ENCODE results near the gene IQGAP1. TPM values are rescaled to one million over a fixed set of nuclear protein-coding genes. Genes with fewer than 3 reads are reported as not detected.

Gene IQGAP1
- total RNA-seq, 1 experiment from 2014 or later, result 106 TPM

DNA sequence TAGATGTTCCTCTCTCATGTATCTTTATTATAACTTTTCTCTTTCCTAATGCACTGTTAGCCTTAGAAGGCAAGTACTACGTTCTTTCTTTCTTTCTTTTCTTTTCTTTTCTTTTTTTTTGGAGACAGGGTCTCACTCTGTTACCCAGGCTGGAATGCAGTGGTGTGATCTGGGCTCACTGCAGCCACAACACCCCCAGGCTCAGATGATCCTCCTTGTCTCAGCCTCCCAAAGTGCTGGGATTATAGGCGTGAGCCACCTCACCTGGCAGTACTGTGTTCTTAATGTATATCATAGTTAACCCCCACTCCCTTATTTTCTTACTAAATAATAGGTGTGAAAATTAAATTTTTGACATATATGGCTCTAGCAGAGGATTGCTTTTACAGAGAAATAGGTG lies 23.1 kb downstream of the IQGAP1 start:
- CTCF ChIA-PET, result no interaction called here
- peaks cover 8% of the 10 kb centered on the region for H3K9me3 Mint-ChIP-seq
- POLR2A ChIA-PET, result interaction anchor here (2.2 kb wide), 1 partner anchor 23 kb away, joined by 11 read pairs; the partner anchor contains the start of gene IQGAP1
- peaks cover 67% of the 10 kb centered on the region for H3K4me1 Mint-ChIP-seq
- H3K27me3 Mint-ChIP-seq (ENCODE audit: low read depth), result no peaks in the 10 kb centered on the region
- TF ChIP-seq OVOL2 (CRISPR knock-in tag; IDR thresholded peaks at IDR 0.05; ENCODE audit: borderline replicate concordance) (no peak), FOXK1 (CRISPR knock-in tag; IDR thresholded peaks at IDR 0.05) (no peak), SP1 (CRISPR knock-in tag; conservative IDR thresholded peaks at IDR 0.05) (no peak), TCF7 (CRISPR knock-in tag; IDR thresholded peaks at IDR 0.05; ENCODE audit: low read depth) (no peak), ZNF138 (CRISPR knock-in tag; conservative IDR thresholded peaks at IDR 0.05) (no peak)
- TF ChIP-seq, protein P1, sequence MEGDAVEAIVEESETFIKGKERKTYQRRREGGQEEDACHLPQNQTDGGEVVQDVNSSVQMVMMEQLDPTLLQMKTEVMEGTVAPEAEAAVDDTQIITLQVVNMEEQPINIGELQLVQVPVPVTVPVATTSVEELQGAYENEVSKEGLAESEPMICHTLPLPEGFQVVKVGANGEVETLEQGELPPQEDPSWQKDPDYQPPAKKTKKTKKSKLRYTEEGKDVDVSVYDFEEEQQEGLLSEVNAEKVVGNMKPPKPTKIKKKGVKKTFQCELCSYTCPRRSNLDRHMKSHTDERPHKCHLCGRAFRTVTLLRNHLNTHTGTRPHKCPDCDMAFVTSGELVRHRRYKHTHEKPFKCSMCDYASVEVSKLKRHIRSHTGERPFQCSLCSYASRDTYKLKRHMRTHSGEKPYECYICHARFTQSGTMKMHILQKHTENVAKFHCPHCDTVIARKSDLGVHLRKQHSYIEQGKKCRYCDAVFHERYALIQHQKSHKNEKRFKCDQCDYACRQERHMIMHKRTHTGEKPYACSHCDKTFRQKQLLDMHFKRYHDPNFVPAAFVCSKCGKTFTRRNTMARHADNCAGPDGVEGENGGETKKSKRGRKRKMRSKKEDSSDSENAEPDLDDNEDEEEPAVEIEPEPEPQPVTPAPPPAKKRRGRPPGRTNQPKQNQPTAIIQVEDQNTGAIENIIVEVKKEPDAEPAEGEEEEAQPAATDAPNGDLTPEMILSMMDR (IDR thresholded peaks at IDR 0.05), result no peak
- TF ChIP-seq, protein P2, sequence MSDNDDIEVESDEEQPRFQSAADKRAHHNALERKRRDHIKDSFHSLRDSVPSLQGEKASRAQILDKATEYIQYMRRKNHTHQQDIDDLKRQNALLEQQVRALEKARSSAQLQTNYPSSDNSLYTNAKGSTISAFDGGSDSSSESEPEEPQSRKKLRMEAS (CRISPR knock-in tag; IDR thresholded peaks at IDR 0.05), result no peak
- TF ChIP-seq, protein P3, sequence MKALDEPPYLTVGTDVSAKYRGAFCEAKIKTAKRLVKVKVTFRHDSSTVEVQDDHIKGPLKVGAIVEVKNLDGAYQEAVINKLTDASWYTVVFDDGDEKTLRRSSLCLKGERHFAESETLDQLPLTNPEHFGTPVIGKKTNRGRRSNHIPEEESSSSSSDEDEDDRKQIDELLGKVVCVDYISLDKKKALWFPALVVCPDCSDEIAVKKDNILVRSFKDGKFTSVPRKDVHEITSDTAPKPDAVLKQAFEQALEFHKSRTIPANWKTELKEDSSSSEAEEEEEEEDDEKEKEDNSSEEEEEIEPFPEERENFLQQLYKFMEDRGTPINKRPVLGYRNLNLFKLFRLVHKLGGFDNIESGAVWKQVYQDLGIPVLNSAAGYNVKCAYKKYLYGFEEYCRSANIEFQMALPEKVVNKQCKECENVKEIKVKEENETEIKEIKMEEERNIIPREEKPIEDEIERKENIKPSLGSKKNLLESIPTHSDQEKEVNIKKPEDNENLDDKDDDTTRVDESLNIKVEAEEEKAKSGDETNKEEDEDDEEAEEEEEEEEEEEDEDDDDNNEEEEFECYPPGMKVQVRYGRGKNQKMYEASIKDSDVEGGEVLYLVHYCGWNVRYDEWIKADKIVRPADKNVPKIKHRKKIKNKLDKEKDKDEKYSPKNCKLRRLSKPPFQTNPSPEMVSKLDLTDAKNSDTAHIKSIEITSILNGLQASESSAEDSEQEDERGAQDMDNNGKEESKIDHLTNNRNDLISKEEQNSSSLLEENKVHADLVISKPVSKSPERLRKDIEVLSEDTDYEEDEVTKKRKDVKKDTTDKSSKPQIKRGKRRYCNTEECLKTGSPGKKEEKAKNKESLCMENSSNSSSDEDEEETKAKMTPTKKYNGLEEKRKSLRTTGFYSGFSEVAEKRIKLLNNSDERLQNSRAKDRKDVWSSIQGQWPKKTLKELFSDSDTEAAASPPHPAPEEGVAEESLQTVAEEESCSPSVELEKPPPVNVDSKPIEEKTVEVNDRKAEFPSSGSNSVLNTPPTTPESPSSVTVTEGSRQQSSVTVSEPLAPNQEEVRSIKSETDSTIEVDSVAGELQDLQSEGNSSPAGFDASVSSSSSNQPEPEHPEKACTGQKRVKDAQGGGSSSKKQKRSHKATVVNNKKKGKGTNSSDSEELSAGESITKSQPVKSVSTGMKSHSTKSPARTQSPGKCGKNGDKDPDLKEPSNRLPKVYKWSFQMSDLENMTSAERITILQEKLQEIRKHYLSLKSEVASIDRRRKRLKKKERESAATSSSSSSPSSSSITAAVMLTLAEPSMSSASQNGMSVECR (CRISPR knock-in tag; IDR thresholded peaks at IDR 0.05; ENCODE audit: borderline replicate concordance), result no peak
- TF ChIP-seq, protein P4, sequence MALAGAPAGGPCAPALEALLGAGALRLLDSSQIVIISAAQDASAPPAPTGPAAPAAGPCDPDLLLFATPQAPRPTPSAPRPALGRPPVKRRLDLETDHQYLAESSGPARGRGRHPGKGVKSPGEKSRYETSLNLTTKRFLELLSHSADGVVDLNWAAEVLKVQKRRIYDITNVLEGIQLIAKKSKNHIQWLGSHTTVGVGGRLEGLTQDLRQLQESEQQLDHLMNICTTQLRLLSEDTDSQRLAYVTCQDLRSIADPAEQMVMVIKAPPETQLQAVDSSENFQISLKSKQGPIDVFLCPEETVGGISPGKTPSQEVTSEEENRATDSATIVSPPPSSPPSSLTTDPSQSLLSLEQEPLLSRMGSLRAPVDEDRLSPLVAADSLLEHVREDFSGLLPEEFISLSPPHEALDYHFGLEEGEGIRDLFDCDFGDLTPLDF (CRISPR knock-in tag; IDR thresholded peaks at IDR 0.05), result no peak
- H3K27ac Mint-ChIP-seq, result peak overlapping the region; percentile 100
- no peak for DNase-seq (ENCODE audit: low spot score)
- no peak for ATAC-seq
- no peak overlapping the region; the same call in 1 of the 2 replicates for H3K4me3 Mint-ChIP-seq
- H3K36me3 Mint-ChIP-seq, result peaks cover 16% of the 10 kb centered on the region

DNA sequence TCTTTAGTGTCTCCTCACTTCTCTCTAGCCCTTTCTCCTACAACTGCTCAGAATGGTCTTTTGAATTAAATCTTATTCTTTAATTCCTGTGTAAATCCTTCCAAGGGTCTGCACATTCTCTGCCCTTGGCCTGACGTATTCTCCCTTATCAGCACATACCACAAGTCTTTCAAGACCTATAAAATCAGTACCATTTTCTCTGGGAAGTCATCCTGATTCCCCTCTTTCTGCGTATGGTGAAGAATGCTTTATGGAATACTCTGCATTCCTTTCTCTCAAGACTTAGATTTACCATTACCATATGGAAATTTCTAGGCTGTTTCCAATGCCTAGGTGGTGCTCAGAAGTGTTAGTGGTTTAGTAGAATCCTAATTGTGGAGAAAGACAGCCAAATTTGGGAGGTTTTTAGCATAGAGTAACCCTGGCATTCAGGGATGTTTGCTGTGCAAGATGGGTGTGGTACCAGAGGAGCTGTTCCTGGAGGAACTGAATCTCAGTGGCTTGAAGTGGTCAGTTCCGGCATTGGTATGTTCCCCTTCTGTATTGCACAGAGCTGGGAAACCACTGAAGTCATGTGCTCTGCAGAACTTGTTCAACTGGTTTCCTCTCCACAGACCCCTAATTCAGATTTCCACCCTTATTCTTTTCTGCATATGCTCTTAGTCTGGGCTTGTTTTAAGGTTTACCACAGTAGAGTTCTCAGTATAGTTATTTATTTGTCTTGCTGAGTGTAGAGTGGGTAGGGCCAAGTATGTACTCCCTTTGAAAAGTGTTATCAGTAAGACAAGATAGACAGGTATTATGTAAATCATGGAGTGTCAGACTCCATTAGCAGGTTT lies 24.5 kb downstream of the IQGAP1 start:
- TF ChIP-seq GRHL2 (CRISPR knock-in tag; IDR thresholded peaks at IDR 0.05; ENCODE audit: insufficient replicate concordance, severe bottlenecking), result no peak
- TF ChIP-seq, protein P5, sequence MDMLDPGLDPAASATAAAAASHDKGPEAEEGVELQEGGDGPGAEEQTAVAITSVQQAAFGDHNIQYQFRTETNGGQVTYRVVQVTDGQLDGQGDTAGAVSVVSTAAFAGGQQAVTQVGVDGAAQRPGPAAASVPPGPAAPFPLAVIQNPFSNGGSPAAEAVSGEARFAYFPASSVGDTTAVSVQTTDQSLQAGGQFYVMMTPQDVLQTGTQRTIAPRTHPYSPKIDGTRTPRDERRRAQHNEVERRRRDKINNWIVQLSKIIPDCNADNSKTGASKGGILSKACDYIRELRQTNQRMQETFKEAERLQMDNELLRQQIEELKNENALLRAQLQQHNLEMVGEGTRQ (CRISPR knock-in tag; IDR thresholded peaks at IDR 0.05), result peak; percentile 40
- TF ChIP-seq, protein P6, sequence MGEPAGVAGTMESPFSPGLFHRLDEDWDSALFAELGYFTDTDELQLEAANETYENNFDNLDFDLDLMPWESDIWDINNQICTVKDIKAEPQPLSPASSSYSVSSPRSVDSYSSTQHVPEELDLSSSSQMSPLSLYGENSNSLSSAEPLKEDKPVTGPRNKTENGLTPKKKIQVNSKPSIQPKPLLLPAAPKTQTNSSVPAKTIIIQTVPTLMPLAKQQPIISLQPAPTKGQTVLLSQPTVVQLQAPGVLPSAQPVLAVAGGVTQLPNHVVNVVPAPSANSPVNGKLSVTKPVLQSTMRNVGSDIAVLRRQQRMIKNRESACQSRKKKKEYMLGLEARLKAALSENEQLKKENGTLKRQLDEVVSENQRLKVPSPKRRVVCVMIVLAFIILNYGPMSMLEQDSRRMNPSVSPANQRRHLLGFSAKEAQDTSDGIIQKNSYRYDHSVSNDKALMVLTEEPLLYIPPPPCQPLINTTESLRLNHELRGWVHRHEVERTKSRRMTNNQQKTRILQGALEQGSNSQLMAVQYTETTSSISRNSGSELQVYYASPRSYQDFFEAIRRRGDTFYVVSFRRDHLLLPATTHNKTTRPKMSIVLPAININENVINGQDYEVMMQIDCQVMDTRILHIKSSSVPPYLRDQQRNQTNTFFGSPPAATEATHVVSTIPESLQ (CRISPR knock-in tag; IDR thresholded peaks at IDR 0.05), result no peak
- TF ChIP-seq, protein P7, sequence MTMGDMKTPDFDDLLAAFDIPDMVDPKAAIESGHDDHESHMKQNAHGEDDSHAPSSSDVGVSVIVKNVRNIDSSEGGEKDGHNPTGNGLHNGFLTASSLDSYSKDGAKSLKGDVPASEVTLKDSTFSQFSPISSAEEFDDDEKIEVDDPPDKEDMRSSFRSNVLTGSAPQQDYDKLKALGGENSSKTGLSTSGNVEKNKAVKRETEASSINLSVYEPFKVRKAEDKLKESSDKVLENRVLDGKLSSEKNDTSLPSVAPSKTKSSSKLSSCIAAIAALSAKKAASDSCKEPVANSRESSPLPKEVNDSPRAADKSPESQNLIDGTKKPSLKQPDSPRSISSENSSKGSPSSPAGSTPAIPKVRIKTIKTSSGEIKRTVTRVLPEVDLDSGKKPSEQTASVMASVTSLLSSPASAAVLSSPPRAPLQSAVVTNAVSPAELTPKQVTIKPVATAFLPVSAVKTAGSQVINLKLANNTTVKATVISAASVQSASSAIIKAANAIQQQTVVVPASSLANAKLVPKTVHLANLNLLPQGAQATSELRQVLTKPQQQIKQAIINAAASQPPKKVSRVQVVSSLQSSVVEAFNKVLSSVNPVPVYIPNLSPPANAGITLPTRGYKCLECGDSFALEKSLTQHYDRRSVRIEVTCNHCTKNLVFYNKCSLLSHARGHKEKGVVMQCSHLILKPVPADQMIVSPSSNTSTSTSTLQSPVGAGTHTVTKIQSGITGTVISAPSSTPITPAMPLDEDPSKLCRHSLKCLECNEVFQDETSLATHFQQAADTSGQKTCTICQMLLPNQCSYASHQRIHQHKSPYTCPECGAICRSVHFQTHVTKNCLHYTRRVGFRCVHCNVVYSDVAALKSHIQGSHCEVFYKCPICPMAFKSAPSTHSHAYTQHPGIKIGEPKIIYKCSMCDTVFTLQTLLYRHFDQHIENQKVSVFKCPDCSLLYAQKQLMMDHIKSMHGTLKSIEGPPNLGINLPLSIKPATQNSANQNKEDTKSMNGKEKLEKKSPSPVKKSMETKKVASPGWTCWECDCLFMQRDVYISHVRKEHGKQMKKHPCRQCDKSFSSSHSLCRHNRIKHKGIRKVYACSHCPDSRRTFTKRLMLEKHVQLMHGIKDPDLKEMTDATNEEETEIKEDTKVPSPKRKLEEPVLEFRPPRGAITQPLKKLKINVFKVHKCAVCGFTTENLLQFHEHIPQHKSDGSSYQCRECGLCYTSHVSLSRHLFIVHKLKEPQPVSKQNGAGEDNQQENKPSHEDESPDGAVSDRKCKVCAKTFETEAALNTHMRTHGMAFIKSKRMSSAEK (CRISPR knock-in tag; IDR thresholded peaks at IDR 0.05; ENCODE audit: borderline replicate concordance), result no peak
- peaks cover 22% of the 10 kb centered on the region for H3K36me3 Mint-ChIP-seq
- CTCF ChIA-PET, result interaction anchor here (0.6 to 1.2 kb wide), 3 partner anchors 25 to 119 kb away, joined by 3 to 9 read pairs (median 5); partner anchors contain the start of gene IQGAP1
- POLR2A ChIA-PET, result interaction anchor here (1.6 to 2.2 kb wide), 2 partner anchors 12 to 24 kb away, joined by 7 to 11 read pairs; partner anchors contain the start of gene IQGAP1
- peak overlapping the region; percentile 100 for H3K27ac Mint-ChIP-seq
- peak overlapping the region; percentile 55 for H3K4me3 Mint-ChIP-seq
- no peak for DNase-seq (ENCODE audit: low spot score)
- peak; percentile 83 for ATAC-seq
- no peaks in the 10 kb centered on the region for H3K27me3 Mint-ChIP-seq (ENCODE audit: low read depth)
- peaks cover 15% of the 10 kb centered on the region for H3K9me3 Mint-ChIP-seq
- H3K4me1 Mint-ChIP-seq, result peaks cover 53% of the 10 kb centered on the region

Measured in WTC11 (cell line).